Duodenal mucosa (tissue), 2 donors: ENCODE measurements around the gene DCLK2.

Experiments used
- H3K27ac ChIP-seq: one replicate; pipeline ENCODE4 v1.7.0; 2013; ENCODE audit warnings: low read depth, low read length
- H3K27me3 ChIP-seq, 2 donors: one replicate each; pipeline ENCODE4 v1.7.0; 2013; ENCODE audit warnings: low read length in 2 of 2, control low read depth in 1 of 2; ENCODE audit not compliant: insufficient read depth in 2 of 2, control insufficient read depth in 1 of 2
- H3K36me3 ChIP-seq, 2 donors: one replicate each; pipeline ENCODE4 v1.7.0; 2013; ENCODE audit warnings: low read length in 2 of 2, control low read depth in 1 of 2; ENCODE audit not compliant: insufficient read depth in 2 of 2, control insufficient read depth in 1 of 2
- H3K4me1 ChIP-seq, 2 donors: one replicate each; pipeline ENCODE4 v1.7.0; 2013; ENCODE audit warnings: low read length in 2 of 2, control low read depth in 1 of 2; ENCODE audit not compliant: insufficient read depth in 2 of 2, control insufficient read depth in 1 of 2
- H3K4me3 ChIP-seq, 2 donors: one replicate each; pipeline ENCODE4 v1.7.0; 2013; ENCODE audit warnings: low read length in 2 of 2, low read depth in 1 of 2
- H3K9ac ChIP-seq, 2 donors: one replicate each; pipeline ENCODE4 v1.7.0; 2013; ENCODE audit warnings: low read length in 2 of 2, low read depth in 1 of 2
- H3K9me3 ChIP-seq, 2 donors: one replicate each; pipeline ENCODE4 v1.7.0; 2013; ENCODE audit warnings: low read length in 2 of 2, control low read depth in 1 of 2; ENCODE audit not compliant: control insufficient read depth in 1 of 2

The DCLK2 gene

DNA sequence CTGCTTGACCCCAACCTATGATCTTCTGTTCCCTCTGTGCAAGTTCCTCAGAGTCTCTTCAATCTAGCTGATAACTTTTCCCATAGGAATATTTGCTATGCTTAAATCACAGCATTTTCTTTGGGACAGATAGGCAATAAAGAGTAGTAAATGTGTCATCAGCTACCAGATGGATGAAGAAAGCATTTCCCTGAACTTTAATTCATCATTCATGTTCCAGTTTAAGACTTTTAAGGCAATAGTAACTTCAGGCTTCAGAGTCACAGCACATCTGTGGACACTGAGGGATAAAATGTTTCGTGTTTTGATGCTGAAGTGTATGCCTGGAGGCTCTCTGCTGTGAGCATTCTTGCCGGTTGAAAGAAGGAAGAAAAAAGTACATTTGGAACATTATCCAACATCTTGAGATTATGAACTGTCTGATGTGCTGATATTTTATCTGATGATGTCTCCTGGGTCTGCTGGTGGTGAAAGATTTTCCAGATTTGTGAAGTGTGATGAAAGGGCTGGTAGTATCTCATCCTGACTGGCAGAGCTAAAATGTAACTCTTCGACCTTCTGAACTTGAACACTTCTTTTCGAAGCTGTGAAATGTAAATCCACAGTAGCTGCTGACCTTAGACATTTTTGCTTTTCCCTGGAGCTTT lies 133.7 kb downstream of the DCLK2 start:
- no peak overlapping the region for H3K27ac ChIP-seq
- no peaks in the 10 kb centered on the region for H3K4me1 ChIP-seq
- no peaks in the 10 kb centered on the region for H3K36me3 ChIP-seq
- H3K9me3 ChIP-seq: no peaks in the 10 kb centered on the region
- H3K27me3 ChIP-seq: no peaks in the 10 kb centered on the region
- H3K4me3 ChIP-seq: no peak overlapping the region
- no peak overlapping the region for H3K9ac ChIP-seq

DNA sequence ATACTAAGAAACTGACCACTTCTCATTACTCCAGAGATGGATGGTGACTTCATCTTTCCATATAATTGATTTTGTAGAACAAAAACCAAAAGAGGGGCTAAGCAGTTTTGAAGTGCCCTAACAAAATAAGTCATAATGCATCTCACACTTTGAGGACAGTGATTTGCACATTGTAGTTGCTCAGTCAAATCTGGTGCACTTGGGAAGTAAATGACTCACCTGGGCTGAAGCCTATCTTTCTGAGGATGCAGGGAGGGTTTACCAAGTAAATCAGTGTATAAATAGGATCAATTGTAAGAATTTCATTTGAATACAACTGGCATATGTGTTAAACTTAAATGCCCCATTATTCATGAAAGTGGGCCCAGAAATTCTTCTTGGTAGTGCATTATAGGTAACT lies 134.2 kb downstream of the DCLK2 start:
- H3K27ac ChIP-seq: no peak overlapping the region

GRCh38 chr4:150212927-150213326 lies 134.7 kb downstream of the DCLK2 start:
- H3K27ac ChIP-seq: no peak overlapping the region

More for the DNA sequence above, 134.2 kb downstream of the DCLK2 start:
- no peaks in the 10 kb centered on the region for H3K36me3 ChIP-seq
- H3K9me3 ChIP-seq: no peaks in the 10 kb centered on the region
- H3K4me1 ChIP-seq: no peaks in the 10 kb centered on the region
- H3K27me3 ChIP-seq: no peaks in the 10 kb centered on the region
- H3K4me3 ChIP-seq: no peak overlapping the region
- H3K9ac ChIP-seq: no peak overlapping the region

DNA sequence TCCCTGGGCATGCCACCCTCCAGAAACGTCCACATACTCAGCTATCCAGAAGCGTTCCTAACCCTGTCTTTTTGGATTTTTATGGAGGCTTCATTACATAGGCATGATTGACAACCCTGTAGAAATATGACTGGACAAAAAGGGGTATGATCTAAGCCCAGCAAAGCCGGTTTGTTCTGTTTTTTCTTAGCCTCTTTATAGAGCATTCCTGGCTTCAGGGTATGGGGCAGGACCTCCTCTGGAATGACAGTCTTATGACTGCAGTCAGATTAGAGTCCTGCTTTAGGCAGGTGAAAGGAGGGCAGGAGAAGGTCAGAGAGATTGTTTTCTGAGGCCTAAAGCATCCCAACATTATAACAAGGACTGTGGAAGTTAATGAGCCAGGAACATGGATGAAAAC lies 137.4 kb downstream of the DCLK2 start:
- no peaks in the 10 kb centered on the region for H3K9me3 ChIP-seq
- no peak overlapping the region for H3K9ac ChIP-seq
- H3K4me1 ChIP-seq: no peaks in the 10 kb centered on the region
- no peaks in the 10 kb centered on the region for H3K27me3 ChIP-seq
- no peak overlapping the region for H3K27ac ChIP-seq
- H3K36me3 ChIP-seq: no peaks in the 10 kb centered on the region
- no peak overlapping the region for H3K4me3 ChIP-seq

More at GRCh38 chr4:150212927-150213326, 134.7 kb downstream of the DCLK2 start:
- H3K27me3 ChIP-seq: no peaks in the 10 kb centered on the region
- H3K4me1 ChIP-seq: no peaks in the 10 kb centered on the region
- H3K4me3 ChIP-seq: no peak overlapping the region
- no peaks in the 10 kb centered on the region for H3K9me3 ChIP-seq
- no peaks in the 10 kb centered on the region for H3K36me3 ChIP-seq
- no peak overlapping the region for H3K9ac ChIP-seq

DNA sequence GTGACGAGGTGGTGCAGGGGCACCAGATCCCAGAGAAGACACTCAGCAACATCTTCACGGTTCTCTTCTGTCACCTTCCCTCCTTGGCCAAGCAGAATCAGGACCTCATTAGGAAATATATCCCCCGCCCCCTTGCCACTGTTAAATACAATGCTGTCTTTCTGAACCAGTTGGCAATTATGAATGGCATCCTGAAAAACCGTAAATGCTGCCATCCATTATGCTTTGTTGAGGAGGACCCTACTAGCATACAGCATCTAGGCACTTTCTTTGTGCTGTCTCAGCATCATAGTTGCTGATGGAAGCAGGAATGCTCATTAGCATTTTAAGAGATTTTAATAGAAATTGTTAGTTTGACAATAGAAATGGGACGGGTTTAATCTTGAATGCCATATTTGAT lies 138.5 kb downstream of the DCLK2 start:
- no peaks in the 10 kb centered on the region for H3K27me3 ChIP-seq
- H3K9me3 ChIP-seq: no peaks in the 10 kb centered on the region
- H3K9ac ChIP-seq: no peak overlapping the region
- H3K4me1 ChIP-seq: no peaks in the 10 kb centered on the region
- no peaks in the 10 kb centered on the region for H3K36me3 ChIP-seq
- no peak overlapping the region for H3K4me3 ChIP-seq
- no peak overlapping the region for H3K27ac ChIP-seq

DNA sequence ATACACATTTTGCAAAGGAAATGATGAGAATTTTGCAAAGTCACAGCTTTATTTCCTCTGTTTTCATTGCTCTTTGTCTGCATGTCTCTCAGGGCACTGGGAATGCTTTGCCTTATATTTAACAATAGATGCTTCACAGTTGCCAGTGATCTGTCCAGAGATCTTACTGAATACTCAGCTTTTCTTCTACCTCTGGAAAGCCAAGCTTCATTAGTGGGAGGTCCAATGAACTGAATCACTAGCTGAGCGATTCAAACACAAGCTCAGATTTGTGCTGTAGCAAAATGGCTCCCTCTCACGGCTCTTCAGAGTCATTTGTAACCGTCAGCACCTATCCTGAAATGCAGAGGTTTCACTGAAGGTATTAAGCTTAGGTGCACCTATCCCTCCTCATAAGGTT lies 138.9 kb downstream of the DCLK2 start:
- Histone ChIP-seq H3K4me1 (no peaks in the 10 kb centered on the region), H3K9ac (no peak overlapping the region), H3K36me3 (no peaks in the 10 kb centered on the region), H3K27me3 (no peaks in the 10 kb centered on the region), H3K4me3 (no peak overlapping the region), H3K9me3 (no peaks in the 10 kb centered on the region), H3K27ac (no peak overlapping the region)

DNA sequence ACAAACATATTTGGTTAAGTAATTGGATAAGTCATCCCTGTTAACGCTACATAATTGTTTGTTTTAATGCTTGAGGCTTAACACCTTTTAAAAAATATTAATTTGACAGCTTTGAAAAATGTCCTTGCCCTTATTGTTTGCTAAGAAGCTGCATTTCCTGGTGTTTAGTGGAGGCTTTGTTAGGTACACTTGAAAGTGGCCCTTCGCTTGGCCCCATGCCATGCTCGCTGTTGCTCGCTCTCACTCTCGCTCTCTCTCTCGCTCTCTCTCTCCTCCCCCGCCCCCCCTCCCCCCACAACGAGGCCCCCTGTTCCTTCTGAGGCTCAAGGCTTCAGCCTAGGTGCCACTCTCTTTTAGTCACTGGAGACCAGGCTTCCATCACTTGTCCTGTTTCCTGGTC lies 139.6 kb downstream of the DCLK2 start:
- no peak overlapping the region for H3K9ac ChIP-seq
- H3K4me3 ChIP-seq: no peak overlapping the region
- H3K27ac ChIP-seq: no peak overlapping the region
- H3K4me1 ChIP-seq: no peaks in the 10 kb centered on the region
- no peaks in the 10 kb centered on the region for H3K36me3 ChIP-seq
- H3K27me3 ChIP-seq: no peaks in the 10 kb centered on the region
- H3K9me3 ChIP-seq: no peaks in the 10 kb centered on the region

DNA sequence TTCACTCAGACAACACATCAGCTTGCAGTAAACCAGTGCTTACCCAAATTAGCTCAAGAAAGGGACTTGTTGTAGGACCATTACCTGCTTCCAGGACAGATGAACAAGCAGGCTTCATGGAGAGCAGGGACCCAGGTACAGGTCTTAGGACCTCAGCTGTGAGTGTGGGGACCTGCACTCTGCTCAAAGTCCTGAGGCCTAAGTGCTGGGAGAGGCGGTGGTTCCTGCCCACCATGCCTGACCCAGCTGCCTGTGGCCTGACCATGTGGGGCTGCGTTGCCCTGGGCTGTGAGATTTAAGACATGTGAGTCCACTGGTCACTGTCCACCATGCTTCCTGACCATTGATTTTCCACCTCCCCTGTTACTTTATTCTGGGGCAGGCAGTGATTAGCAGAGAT lies 140.2 kb downstream of the DCLK2 start:
- no peak overlapping the region for H3K4me3 ChIP-seq
- H3K27me3 ChIP-seq: no peaks in the 10 kb centered on the region
- no peaks in the 10 kb centered on the region for H3K9me3 ChIP-seq
- no peaks in the 10 kb centered on the region for H3K36me3 ChIP-seq
- no peak overlapping the region for H3K27ac ChIP-seq
- no peaks in the 10 kb centered on the region for H3K4me1 ChIP-seq
- no peak overlapping the region for H3K9ac ChIP-seq

DNA sequence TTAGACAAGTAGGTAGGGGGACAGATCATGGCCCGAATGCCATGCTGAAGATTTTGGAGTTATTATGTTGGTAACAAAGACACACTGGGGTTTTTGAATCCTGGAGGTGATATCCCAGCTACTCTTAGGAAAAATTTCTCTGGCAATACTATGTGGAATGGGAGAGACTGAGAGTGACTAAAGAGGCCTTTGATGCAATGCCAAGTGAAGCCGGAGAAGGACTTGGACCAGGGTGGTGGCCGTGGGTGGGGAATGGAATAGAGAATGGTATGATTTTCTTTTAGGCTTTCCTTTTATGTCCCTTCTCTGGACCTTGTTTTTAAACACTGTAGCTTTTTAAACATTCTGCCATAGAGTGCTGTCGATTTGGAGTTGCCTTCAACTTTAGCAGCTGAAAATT lies 141.6 kb downstream of the DCLK2 start:
- Histone ChIP-seq H3K27ac (no peak overlapping the region), H3K9me3 (no peaks in the 10 kb centered on the region), H3K9ac (no peak overlapping the region), H3K4me1 (no peaks in the 10 kb centered on the region), H3K4me3 (no peak overlapping the region), H3K27me3 (no peaks in the 10 kb centered on the region), H3K36me3 (no peaks in the 10 kb centered on the region)

DNA sequence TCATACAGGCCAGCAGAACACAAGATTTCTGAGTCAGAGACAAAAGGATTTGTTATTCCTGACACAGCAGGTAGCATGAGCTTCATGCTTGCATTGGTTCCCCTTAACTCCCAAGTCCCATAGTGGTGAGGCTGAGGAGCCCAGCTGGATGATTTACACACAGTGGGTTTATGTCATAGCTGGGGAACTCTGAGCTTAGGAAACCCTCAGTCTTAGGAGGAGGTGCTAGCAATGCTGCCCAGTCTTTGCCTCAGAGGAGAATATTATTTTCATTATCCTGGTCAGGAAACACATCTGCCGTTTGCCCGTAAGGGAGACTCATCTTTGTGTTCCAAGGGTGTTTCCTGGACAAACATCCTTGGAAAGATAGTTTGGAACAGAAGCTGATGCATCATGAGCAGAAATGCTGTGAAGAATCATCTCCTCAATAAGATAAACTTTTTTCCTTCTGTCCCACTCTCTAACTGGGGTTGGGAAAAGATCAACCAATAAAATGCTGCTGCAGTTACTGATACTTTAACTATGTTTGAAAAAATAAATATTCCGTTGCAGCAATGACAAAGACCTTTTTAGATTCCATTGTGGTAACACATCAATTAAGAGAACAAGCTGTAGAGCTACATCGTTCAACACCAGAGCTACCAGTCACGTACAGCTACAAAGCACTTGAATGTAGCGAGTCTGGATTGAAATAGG lies 146.8 kb downstream of the DCLK2 start:
- Histone ChIP-seq H3K27me3 (no peaks in the 10 kb centered on the region), H3K27ac (no peak overlapping the region), H3K9me3 (no peaks in the 10 kb centered on the region)

More for the DNA sequence above, 146.8 kb downstream of the DCLK2 start:
- H3K4me1 ChIP-seq: no peaks in the 10 kb centered on the region
- no peaks in the 10 kb centered on the region for H3K36me3 ChIP-seq
- H3K9ac ChIP-seq: no peak overlapping the region
- no peak overlapping the region for H3K4me3 ChIP-seq
